Kidney epithelial cell (primary cell): ENCODE measurements around the gene APBA1. TPM values are rescaled to one million over a fixed set of nuclear protein-coding genes. Genes with fewer than 3 reads are reported as not detected.

Source experiments
- DNase-seq: peaks from one replicate; pipeline ENCODE4 v3.0.0-alpha.2; 2010; ENCODE audit warnings: low read depth
- H3K27me3 ChIP-seq: 2 replicates; pipeline ENCODE4 v1.6.0; 2011; ENCODE audit warnings: low read length; ENCODE audit not compliant: control insufficient read depth, insufficient read depth
- H3K36me3 ChIP-seq: 2 replicates; pipeline ENCODE4 v1.5.1; 2011; ENCODE audit warnings: low read length; ENCODE audit not compliant: control insufficient read depth, insufficient read depth
- H3K4me3 ChIP-seq: 2 replicates; pipeline ENCODE4 v1.5.1; 2011; ENCODE audit warnings: low read depth, mild to moderate bottlenecking, control low read depth, low read length
- total RNA-seq: library from RNA; depleted of rRNA; stranded (reverse); fragments of >200 nt; gene quantifications from 2 replicates; pipeline ENCODE4 v1.2.3, GENCODE V29; 2015
- TF ChIP-seq, protein P1 (sequence below): IDR thresholded peaks from 2 replicates; pipeline ENCODE4 v1.5.1; 2011; ENCODE audit warnings: mild to moderate bottlenecking, moderate library complexity, low read length, control low read depth, inconsistent platforms; ENCODE audit not compliant: insufficient read depth, poor library complexity, severe bottlenecking

Gene APBA1
- total RNA-seq, 1 donor from 2014 or later, result 1.1 TPM

DNA sequence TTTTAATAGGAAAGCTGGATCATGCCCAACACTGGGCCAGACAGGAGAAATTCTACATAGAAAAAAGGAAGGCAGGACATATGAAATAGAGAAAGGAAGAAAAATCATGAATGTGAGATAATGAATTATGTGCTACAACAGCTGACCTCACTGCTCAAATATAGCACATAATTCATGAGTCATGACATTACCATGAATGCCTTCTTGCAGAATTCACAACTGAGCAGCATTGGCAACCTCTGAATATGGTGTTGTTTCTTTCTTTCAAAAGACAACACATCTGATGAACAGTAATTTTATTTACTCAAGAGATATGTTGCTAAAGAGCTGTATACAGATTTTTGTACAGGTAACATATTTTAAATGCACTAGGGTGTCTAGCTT lies 34.4 kb downstream of the APBA1 start:
- H3K4me3 ChIP-seq, result no peak overlapping the region
- TF ChIP-seq, protein P1, sequence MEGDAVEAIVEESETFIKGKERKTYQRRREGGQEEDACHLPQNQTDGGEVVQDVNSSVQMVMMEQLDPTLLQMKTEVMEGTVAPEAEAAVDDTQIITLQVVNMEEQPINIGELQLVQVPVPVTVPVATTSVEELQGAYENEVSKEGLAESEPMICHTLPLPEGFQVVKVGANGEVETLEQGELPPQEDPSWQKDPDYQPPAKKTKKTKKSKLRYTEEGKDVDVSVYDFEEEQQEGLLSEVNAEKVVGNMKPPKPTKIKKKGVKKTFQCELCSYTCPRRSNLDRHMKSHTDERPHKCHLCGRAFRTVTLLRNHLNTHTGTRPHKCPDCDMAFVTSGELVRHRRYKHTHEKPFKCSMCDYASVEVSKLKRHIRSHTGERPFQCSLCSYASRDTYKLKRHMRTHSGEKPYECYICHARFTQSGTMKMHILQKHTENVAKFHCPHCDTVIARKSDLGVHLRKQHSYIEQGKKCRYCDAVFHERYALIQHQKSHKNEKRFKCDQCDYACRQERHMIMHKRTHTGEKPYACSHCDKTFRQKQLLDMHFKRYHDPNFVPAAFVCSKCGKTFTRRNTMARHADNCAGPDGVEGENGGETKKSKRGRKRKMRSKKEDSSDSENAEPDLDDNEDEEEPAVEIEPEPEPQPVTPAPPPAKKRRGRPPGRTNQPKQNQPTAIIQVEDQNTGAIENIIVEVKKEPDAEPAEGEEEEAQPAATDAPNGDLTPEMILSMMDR, result no peak
- no peaks in the 10 kb centered on the region for H3K27me3 ChIP-seq
- H3K36me3 ChIP-seq, result no peaks in the 10 kb centered on the region
- DNase-seq, result no peak

GRCh38 chr9:69637193-69637816 lies 34.9 kb downstream of the APBA1 start:
- H3K4me3 ChIP-seq, result no peak overlapping the region
- DNase-seq, result no peak
- no peaks in the 10 kb centered on the region for H3K36me3 ChIP-seq
- TF ChIP-seq, protein P1, result no peak
- H3K27me3 ChIP-seq, result no peaks in the 10 kb centered on the region

GRCh38 chr9:69633716-69634115 lies 38.5 kb downstream of the APBA1 start:
- H3K36me3 ChIP-seq, result no peaks in the 10 kb centered on the region
- TF ChIP-seq, protein P1, result no peak
- DNase-seq, result no peak
- no peaks in the 10 kb centered on the region for H3K27me3 ChIP-seq
- H3K4me3 ChIP-seq, result no peak overlapping the region

GRCh38 chr9:69632768-69633167 lies 39.4 kb downstream of the APBA1 start:
- DNase-seq, result no peak
- TF ChIP-seq, protein P1, result no peak
- Histone ChIP-seq H3K4me3 (no peak overlapping the region), H3K27me3 (no peaks in the 10 kb centered on the region), H3K36me3 (no peaks in the 10 kb centered on the region)

DNA sequence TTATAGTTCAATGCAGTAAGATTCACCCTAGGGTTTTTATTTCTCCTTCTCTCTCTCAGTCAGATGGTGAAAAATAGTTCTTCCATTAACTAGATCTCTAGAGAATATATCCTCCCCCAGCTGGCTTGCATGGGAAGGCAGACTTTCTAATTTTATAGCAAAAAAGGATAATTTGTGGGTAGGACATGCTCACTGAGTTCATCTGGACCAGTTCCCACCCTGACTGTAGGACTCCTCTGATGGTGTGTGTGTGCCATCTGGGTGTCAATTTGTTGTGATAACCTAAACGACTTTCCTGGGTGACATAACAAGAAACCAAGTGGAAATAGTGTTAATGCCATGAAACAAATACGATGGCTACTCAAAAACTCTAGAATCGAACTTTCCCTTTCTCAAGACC lies 44.9 kb downstream of the APBA1 start:
- Histone ChIP-seq H3K27me3 (no peaks in the 10 kb centered on the region), H3K4me3 (no peak overlapping the region), H3K36me3 (no peaks in the 10 kb centered on the region)
- TF ChIP-seq, protein P1, result no peak
- no peak for DNase-seq

DNA sequence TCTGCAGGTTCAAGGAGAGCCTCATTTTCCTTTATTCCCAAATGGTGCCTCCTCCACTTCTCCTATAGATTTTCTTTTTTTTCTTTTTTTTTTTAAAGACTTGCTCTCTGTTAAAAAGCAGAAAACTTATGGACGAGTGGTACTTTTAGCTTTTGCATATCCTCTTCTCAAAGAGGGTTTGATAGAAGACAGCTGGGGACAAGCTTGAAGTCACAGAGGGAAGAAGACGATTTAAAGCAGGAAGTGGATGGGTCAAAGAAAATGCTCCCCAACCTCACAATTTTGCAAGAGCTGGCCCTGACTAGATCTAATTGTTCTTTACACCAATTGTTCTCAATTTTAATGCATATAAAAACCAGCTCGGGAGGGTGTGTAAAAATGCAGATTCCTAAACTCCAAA lies 48.9 kb downstream of the APBA1 start:
- no peak overlapping the region for H3K4me3 ChIP-seq
- no peaks in the 10 kb centered on the region for H3K27me3 ChIP-seq
- H3K36me3 ChIP-seq, result no peaks in the 10 kb centered on the region
- DNase-seq, result no peak
- TF ChIP-seq, protein P1, result no peak
